MM.1S (cell line): ENCODE measurements around the gene FHIT.

Experiments used
- DNase-seq: peaks from one replicate; pipeline ENCODE4 v3.0.0-alpha.2; 2015
- H2AFZ ChIP-seq: fragments of 300-600 bp; sonication (generic); 2 replicates; pipeline ENCODE4 v1.6.0; 2016; ENCODE audit warnings: antibody characterized with exemption, low read length
- H3F3A ChIP-seq: fragments of 300-600 bp; sonication (generic); 2 replicates; pipeline ENCODE4 v1.6.1; 2016; ENCODE audit warnings: mild to moderate bottlenecking, antibody characterized with exemption, low read length, moderate library complexity, mixed read lengths; ENCODE audit not compliant: insufficient read depth
- H3K27ac ChIP-seq: fragments of 300-600 bp; sonication (generic); 2 replicates; pipeline ENCODE4 v1.5.1; 2016; ENCODE audit warnings: mild to moderate bottlenecking, low read length
- H3K27me3 ChIP-seq: fragments of 300-600 bp; sonication (generic); replicated peaks from 2 replicates; pipeline ENCODE4 v1.6.0; 2016; ENCODE audit warnings: low read length; ENCODE audit not compliant: insufficient read depth
- H3K36me3 ChIP-seq: fragments of 300-600 bp; sonication (generic); replicated peaks from 2 replicates; pipeline ENCODE4 v1.6.1; 2016; ENCODE audit warnings: mild to moderate bottlenecking, low read length, mixed read lengths; ENCODE audit not compliant: insufficient read depth
- H3K4me1 ChIP-seq: fragments of 300-600 bp; sonication (generic); 2 replicates; pipeline ENCODE4 v1.6.1; 2016; ENCODE audit warnings: low read length, mixed read lengths
- H3K4me2 ChIP-seq: fragments of 300-600 bp; sonication (generic); 2 replicates; pipeline ENCODE4 v1.6.0; 2016; ENCODE audit warnings: low read depth, low read length
- H3K4me3 ChIP-seq: fragments of 300-600 bp; sonication (generic); 2 replicates; pipeline ENCODE4 v1.5.1; 2016; ENCODE audit warnings: low read length, mixed read lengths
- H3K79me2 ChIP-seq: fragments of 300-600 bp; sonication (generic); 2 replicates; pipeline ENCODE4 v1.6.1; 2016; ENCODE audit warnings: mixed run types, low read length, mixed read lengths
- H3K9ac ChIP-seq: fragments of 300-600 bp; sonication (generic); 2 replicates; pipeline ENCODE4 v1.6.1; 2016; ENCODE audit warnings: low read length, mixed read lengths
- H3K9me2 ChIP-seq: fragments of 300-600 bp; sonication (generic); replicated peaks from 2 replicates; pipeline ENCODE4 v1.6.1; 2016; ENCODE audit warnings: mild to moderate bottlenecking, low read length, mixed read lengths; ENCODE audit not compliant: insufficient read depth
- H3K9me3 ChIP-seq: fragments of 300-600 bp; sonication (generic); replicated peaks from 2 replicates; pipeline ENCODE4 v1.6.1; 2016; ENCODE audit warnings: mild to moderate bottlenecking, low read length, mixed read lengths; ENCODE audit not compliant: insufficient read depth
- H4K20me1 ChIP-seq: fragments of 300-600 bp; sonication (generic); 2 replicates; pipeline ENCODE4 v1.6.1; 2016; ENCODE audit warnings: mild to moderate bottlenecking, low read length, moderate library complexity, mixed read lengths; ENCODE audit not compliant: insufficient read depth
- EZH2 ChIP-seq: fragments of 300-600 bp; sonication (generic); optimal IDR thresholded peaks from 2 replicates; pipeline ENCODE3; 2017; ENCODE audit warnings: low read depth, mild to moderate bottlenecking, antibody characterized with exemption, low read length, mixed read lengths
- EZH2phosphoT487 ChIP-seq: fragments of 300-600 bp; sonication (generic); IDR thresholded peaks from 2 replicates; pipeline ENCODE4 v1.6.1; 2018; ENCODE audit warnings: antibody characterized with exemption, low read length
- TF ChIP-seq, protein P1 (sequence below): fragments of 300-600 bp; sonication (generic); IDR thresholded peaks from 2 replicates; pipeline ENCODE4 v1.5.1; 2016; ENCODE audit warnings: antibody characterized with exemption, low read length, mixed read lengths

FHIT gene

DNA sequence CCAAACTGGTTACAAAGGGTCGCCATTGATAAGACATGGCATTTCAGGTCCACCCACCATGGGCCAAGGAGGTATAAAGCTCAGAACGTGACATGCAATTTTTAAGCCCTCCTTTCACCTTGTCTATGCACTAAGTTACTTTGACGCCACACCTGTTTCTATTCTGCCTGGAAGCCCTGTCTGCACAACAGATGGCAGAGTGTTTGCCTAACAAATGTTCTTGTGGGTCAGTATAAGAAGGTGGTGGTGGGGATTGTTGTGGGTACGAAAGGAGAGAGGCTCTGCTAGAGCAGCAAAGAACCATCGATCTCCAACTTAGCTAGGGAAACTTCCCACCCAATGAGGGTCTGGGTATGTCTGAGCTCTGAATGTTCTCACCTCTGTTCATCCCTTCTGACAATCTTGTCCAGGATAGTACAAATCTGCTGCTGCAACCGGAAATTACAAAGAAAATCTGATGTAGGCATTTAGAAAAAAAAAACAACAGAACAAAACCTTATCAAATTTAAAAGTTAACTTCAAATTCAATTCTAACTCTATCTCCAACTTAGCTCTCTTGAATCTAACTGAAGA lies 1256.4 kb downstream of the FHIT start:
- DNase-seq, result no peak
- no peaks in the 10 kb centered on the region for H3K4me1 ChIP-seq
- no peak overlapping the region for H3K4me2 ChIP-seq
- no peaks in the 10 kb centered on the region for H3K9me2 ChIP-seq
- H3K27me3 ChIP-seq, result no peaks in the 10 kb centered on the region
- H4K20me1 ChIP-seq, result no peaks in the 10 kb centered on the region
- H3K27ac ChIP-seq, result no peak overlapping the region
- no peaks in the 10 kb centered on the region for H3K79me2 ChIP-seq
- no peak overlapping the region for H3K9ac ChIP-seq
- no peaks in the 10 kb centered on the region for H3K36me3 ChIP-seq
- TF ChIP-seq EZH2phosphoT487, result no peak
- TF ChIP-seq, protein P1, sequence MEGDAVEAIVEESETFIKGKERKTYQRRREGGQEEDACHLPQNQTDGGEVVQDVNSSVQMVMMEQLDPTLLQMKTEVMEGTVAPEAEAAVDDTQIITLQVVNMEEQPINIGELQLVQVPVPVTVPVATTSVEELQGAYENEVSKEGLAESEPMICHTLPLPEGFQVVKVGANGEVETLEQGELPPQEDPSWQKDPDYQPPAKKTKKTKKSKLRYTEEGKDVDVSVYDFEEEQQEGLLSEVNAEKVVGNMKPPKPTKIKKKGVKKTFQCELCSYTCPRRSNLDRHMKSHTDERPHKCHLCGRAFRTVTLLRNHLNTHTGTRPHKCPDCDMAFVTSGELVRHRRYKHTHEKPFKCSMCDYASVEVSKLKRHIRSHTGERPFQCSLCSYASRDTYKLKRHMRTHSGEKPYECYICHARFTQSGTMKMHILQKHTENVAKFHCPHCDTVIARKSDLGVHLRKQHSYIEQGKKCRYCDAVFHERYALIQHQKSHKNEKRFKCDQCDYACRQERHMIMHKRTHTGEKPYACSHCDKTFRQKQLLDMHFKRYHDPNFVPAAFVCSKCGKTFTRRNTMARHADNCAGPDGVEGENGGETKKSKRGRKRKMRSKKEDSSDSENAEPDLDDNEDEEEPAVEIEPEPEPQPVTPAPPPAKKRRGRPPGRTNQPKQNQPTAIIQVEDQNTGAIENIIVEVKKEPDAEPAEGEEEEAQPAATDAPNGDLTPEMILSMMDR, result no peak
- TF ChIP-seq EZH2, result no peak
- no peak overlapping the region for H3K4me3 ChIP-seq
- H3K9me3 ChIP-seq, result no peaks in the 10 kb centered on the region
- H3F3A ChIP-seq, result no peaks in the 10 kb centered on the region
- H2AFZ ChIP-seq, result no peak overlapping the region

DNA sequence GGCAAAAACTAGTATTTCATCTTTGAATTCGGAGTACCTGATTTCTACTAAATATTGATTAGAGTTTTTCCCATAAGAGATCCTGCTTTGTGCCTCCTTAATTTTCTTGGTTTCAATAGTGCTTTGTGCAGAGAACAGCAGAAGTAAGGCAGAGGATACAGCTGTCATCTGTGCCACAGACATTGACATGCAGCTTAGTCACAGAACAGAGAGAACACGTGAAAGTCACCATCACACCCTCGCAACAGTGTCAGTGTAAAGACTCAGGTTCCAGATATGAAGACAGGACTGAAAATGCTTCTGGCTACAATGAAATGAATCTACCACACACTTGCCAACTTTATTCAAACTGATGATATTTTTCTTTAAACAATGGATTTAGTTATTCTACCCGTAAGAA lies 1258.7 kb downstream of the FHIT start:
- no peak overlapping the region for H3K4me2 ChIP-seq
- H4K20me1 ChIP-seq, result no peaks in the 10 kb centered on the region
- no peaks in the 10 kb centered on the region for H3K36me3 ChIP-seq
- no peaks in the 10 kb centered on the region for H3K9me3 ChIP-seq
- TF ChIP-seq EZH2 (no peak), EZH2phosphoT487 (no peak)
- TF ChIP-seq, protein P1, result no peak
- H3K9ac ChIP-seq, result no peak overlapping the region
- H3K79me2 ChIP-seq, result no peaks in the 10 kb centered on the region
- H3K27me3 ChIP-seq, result no peaks in the 10 kb centered on the region
- no peak overlapping the region for H3K27ac ChIP-seq
- H3F3A ChIP-seq, result no peaks in the 10 kb centered on the region
- H3K4me3 ChIP-seq, result no peak overlapping the region
- no peak for DNase-seq
- no peak overlapping the region for H2AFZ ChIP-seq
- H3K9me2 ChIP-seq, result no peaks in the 10 kb centered on the region
- no peaks in the 10 kb centered on the region for H3K4me1 ChIP-seq

DNA sequence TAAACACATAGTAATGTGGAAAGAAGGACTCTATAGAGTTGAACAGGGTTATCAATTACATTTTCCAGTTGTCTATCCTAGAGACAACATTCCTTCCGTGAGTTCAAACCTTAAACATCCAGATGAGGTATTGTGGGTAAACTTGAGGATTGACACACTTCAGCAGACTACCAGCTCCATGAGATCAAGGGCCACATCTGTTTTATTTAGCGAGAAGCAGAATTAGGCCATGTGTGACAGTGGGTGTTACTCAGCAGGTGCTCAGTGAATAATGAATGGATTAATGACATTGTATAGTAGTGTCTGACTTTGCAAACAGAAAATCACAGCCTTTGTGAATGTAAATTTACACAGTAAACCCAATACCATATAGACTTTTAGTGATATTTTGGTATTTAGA lies 1260.3 kb downstream of the FHIT start:
- no peaks in the 10 kb centered on the region for H3K9me2 ChIP-seq
- H3K27me3 ChIP-seq, result no peaks in the 10 kb centered on the region
- no peaks in the 10 kb centered on the region for H3K79me2 ChIP-seq
- no peak overlapping the region for H3K4me3 ChIP-seq
- H2AFZ ChIP-seq, result no peak overlapping the region
- H3F3A ChIP-seq, result no peaks in the 10 kb centered on the region
- H3K9ac ChIP-seq, result no peak overlapping the region
- H3K27ac ChIP-seq, result no peak overlapping the region
- H3K4me1 ChIP-seq, result no peaks in the 10 kb centered on the region
- no peaks in the 10 kb centered on the region for H3K36me3 ChIP-seq
- no peak for DNase-seq
- no peaks in the 10 kb centered on the region for H3K9me3 ChIP-seq
- H3K4me2 ChIP-seq, result no peak overlapping the region
- no peaks in the 10 kb centered on the region for H4K20me1 ChIP-seq
- TF ChIP-seq EZH2 (no peak), EZH2phosphoT487 (no peak)
- TF ChIP-seq, protein P1, result no peak
